Measurements from ENCODE around the gene NRL. TPM values are rescaled to one million over a fixed set of nuclear protein-coding genes. Genes with fewer than 3 reads are reported as not detected.
"Not testable (repeated sequence)": the region's sequence is repeated elsewhere in the genome, so short reads cannot be mapped to it uniquely, and the experiment has no call there.

The NRL gene
- total RNA-seq, 1 experiment from 2014 or later: 2.5 TPM

- H3T11ph ChIP-seq (ENCODE audit: low read length); H3K9me3 Mint-ChIP-seq; H3K79me1 ChIP-seq (ENCODE audit: insufficient read depth, low read depth, low read length, poor library complexity, severe bottlenecking); H3K9me3 ChIP-seq (ENCODE audit: control insufficient read depth, low read depth, low read length); H3K79me2 ChIP-seq (ENCODE audit: insufficient read depth, low read length); H3K14ac ChIP-seq (ENCODE audit: insufficient read depth, low read length); H3K36me3 Mint-ChIP-seq (ENCODE audit: insufficient read depth in 1 of 3, low read depth in 3 of 3); H3K4me1 ChIP-seq (ENCODE audit: insufficient read depth, low read length); H3K56ac ChIP-seq (ENCODE audit: insufficient read length, low read depth, low read length); H3K23ac ChIP-seq (ENCODE audit: insufficient read length, low read depth, low read length); H2BK15ac ChIP-seq (ENCODE audit: low read depth, low read length); H3K4me2 ChIP-seq (ENCODE audit: insufficient read depth, insufficient read length, low read length); H2BK12ac ChIP-seq (ENCODE audit: insufficient read length, low read depth, low read length); H4K5ac ChIP-seq (ENCODE audit: insufficient read length, low read depth, low read length); H3K27me3 ChIP-seq (ENCODE audit: insufficient read depth, low read length); H2BK5ac ChIP-seq (ENCODE audit: insufficient read length, low read length); H4K91ac ChIP-seq (ENCODE audit: insufficient read length, low read depth, low read length); H3K9ac ChIP-seq (ENCODE audit: extremely low read depth, insufficient read length, low read length); H2BK20ac ChIP-seq (ENCODE audit: low read depth, low read length, poor library complexity, severe bottlenecking); H3K23me2 ChIP-seq (ENCODE audit: insufficient read length, low read depth, low read length, poor library complexity, severe bottlenecking); H4K20me1 ChIP-seq (ENCODE audit: control insufficient read depth, insufficient read depth, insufficient read length); H3K4ac ChIP-seq (ENCODE audit: low read depth, low read length); H2AFZ ChIP-seq (ENCODE audit: low read length); H3K27ac ChIP-seq (ENCODE audit: insufficient read length, low read depth, low read length); H2AK5ac ChIP-seq (ENCODE audit: insufficient read length, low read length); DNase-seq; H4K8ac ChIP-seq (replicated peaks; ENCODE audit: insufficient read length, low read depth, low read length); H2BK120ac ChIP-seq (ENCODE audit: low read depth, low read length, poor library complexity, severe bottlenecking); H3K27ac Mint-ChIP-seq; H3K18ac ChIP-seq (ENCODE audit: insufficient read length, low read depth, low read length); H3K4me3 Mint-ChIP-seq: not testable (repeated sequence)
- Mint-ChIP-seq H3K4me1 (peaks cover 15 to 23% of the 10 kb centered on the region in 2 experiments), H3K27me3 (ENCODE audit: low read depth) (peaks cover 15% of the 10 kb centered on the region)
- no CpG with 5 or more reads among the region's 2 CpGs for WGBS (ENCODE audit: extremely low coverage, insufficient read length, low lambda C conversion rate)
Observed at GRCh38 chr14:24049002-24049401, 65.7 kb downstream of the NRL start.

Data from H9 (cell line).